ENCODE measurements around the gene BTNL2.

BTNL2 gene

DNA sequence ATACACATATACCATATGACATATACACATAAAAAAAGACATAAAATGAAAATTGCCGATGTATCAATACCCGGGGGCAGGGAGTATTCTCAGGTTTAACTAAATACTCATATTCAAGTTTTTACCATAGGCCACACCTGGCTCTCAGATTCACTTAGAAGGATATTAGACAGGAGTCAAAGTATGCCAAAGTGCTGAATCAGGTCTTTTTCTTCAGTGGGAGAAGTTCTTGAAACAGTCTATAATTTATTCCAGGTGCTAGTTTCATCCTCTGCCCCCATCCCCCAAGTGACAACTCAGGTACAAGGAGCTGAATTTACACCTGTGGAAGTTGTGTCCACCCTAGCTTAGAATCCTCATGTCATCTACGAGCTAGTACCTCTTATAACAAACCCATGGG lies 24.2 kb upstream of the BTNL2 start:
- no peak for DNase-seq (ENCODE audit: low read depth)
- TF ChIP-seq CTCF (conservative IDR thresholded peaks at IDR 0.05; ENCODE audit: low read depth, low read length), result no peak
- H3K4me3 ChIP-seq (ENCODE audit: low read depth, low read length), result no peak overlapping the region

DNA sequence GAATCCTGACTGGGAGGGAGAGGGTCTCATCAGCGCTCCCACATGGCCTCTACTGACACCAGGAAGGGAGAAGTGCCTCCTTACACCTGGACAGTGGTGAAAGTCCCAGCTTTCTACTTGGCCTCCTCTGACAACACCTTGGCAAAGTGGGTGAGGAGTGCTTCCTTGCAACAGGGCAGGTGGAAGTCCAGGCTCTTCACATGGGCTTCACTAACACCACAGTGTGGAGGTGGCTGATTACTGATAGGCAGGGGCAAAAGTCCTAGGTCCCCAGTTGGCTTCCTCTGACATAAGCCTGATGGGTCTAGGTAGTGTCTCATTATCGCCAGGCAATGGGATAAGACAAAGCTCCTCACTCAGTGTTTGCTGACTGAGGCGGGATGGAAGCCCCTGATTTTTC lies 23.2 kb upstream of the BTNL2 start:
- no peak for TF ChIP-seq CTCF (conservative IDR thresholded peaks at IDR 0.05; ENCODE audit: low read depth, low read length)
- DNase-seq (ENCODE audit: low read depth), result no peak

DNA sequence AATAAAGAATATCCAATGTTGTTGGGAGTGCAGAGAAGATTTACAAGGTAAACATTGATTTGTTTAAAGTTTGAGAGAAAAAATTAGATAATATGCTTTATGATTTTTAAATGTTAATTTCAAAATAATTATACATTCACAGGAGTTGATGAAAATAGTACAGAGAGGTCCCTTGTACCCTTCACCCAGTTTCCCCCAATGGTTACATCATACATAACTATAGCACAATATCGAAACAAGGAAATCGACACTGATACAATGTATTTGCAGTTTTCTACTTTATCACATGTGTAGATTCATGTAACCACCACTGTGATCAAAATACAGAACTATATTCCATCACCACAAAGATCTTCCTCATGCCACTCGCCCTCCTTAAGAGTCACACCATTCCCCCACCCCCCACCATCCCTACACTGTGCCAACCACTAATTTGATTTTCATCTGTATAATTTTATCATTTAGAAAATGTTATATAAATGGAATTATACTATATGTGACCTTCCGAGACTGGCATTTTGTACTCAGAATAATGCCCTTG lies 21.0 kb upstream of the BTNL2 start:
- no peak overlapping the region for H3K4me3 ChIP-seq (ENCODE audit: low read depth, low read length)
- no peak for DNase-seq (ENCODE audit: low read depth)
- TF ChIP-seq CTCF (conservative IDR thresholded peaks at IDR 0.05; ENCODE audit: low read depth, low read length), result no peak

More for the DNA sequence above, 23.2 kb upstream of the BTNL2 start:
- no peak overlapping the region for H3K4me3 ChIP-seq (ENCODE audit: low read depth, low read length)

DNA sequence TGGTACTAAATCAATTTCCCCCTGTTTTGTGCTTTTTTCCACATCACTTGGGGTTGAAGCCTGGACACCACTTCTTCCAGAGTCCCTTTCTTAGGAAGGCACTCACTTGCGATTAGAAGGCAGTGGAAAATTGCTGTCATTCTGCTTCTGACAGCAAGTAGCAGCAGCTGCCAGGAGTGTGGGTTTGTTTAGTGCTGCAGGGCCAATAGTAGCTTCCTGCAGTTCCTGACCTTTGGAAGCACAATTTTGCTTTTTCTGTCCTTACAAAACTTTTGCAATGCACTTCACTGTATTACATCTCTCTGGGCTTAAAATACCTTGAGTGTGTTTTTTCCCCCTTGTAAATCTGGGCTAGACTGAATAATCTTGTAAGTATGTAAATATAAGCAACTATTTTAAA lies 20.2 kb upstream of the BTNL2 start:
- no peak overlapping the region for H3K4me3 ChIP-seq (ENCODE audit: low read depth, low read length)
- DNase-seq (ENCODE audit: low read depth), result peak; percentile 2
- TF ChIP-seq CTCF (conservative IDR thresholded peaks at IDR 0.05; ENCODE audit: low read depth, low read length), result no peak

DNA sequence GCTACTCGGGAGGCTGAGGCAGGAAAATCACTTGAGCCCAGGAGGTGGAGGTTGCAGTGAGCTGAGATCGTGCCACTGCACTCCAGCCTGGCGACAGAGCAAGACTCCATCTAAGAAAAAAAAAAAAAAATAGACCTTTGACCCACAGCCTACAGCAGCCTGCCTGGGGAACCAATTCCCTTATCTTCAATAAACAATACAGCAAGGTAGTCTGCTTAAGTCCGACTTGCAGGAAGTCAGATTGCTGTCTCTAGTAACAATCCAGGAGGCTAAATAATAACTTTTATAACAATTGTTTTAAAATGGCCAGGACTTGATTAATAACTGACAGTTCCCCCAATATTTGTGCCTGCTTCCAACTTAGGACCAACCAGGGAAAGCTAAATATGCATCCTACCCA lies 19.4 kb upstream of the BTNL2 start:
- no peak overlapping the region for H3K4me3 ChIP-seq (ENCODE audit: low read depth, low read length)
- no peak for DNase-seq (ENCODE audit: low read depth)
- no peak for TF ChIP-seq CTCF (conservative IDR thresholded peaks at IDR 0.05; ENCODE audit: low read depth, low read length)

DNA sequence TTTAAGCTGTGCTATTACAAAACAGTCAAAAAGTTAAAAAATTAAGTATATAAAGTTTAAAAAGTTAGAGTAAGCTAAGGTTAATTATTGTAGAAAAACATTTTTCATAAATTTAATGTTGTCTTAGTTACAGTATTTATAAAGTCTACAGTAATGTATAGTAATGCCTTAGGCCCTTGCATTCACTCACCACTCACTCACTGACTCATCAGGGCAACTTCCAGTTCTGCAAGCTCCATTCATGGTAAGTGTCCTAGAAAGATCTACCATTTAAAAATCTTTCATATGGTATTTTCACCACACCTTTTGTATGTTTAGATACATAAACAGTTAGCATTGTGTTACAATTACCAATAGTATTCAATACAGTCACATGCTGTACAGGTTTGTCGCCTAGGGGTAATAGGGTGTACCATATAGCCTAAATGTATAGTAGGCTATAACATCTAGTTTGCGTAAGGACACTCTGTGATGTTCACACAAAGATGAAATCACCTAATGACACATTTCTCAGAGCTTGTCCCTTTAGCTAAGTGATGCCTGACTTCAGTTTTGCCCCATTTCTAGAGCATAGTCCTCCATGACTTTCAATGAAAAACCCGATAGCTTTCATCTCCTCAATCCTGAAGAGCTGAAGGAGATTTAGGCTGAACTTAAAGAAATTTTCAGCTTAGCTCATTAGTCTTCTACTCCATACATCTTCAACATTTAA lies 17.8 kb upstream of the BTNL2 start:
- TF ChIP-seq CTCF (conservative IDR thresholded peaks at IDR 0.05; ENCODE audit: low read depth, low read length), result no peak
- no peak for DNase-seq (ENCODE audit: low read depth)
- no peak overlapping the region for H3K4me3 ChIP-seq (ENCODE audit: low read depth, low read length)

- peak; percentile 8 for DNase-seq (ENCODE audit: low read depth)
- H3K4me3 ChIP-seq (ENCODE audit: low read depth, low read length), result no peak overlapping the region
- TF ChIP-seq CTCF (conservative IDR thresholded peaks at IDR 0.05; ENCODE audit: low read depth, low read length), result no peak
Measured at GRCh38 chr6:32416036-32416435, 9.1 kb upstream of the BTNL2 start.
